Hepatocyte (in vitro differentiated cells): ENCODE results near the gene DMRTC2.

Source experiments
- CTCF ChIP-seq: fragments of 200-600 bp; sonication (generic); IDR thresholded peaks from 2 replicates; pipeline ENCODE4 v1.5.1; 2016; ENCODE audit warnings: antibody characterized with exemption, mild to moderate bottlenecking; ENCODE audit not compliant: poor library complexity
- EZH2phosphoT487 ChIP-seq: fragments of 200-600 bp; sonication (generic); IDR thresholded peaks from one replicate; pipeline ENCODE4 v1.6.1; 2018; ENCODE audit warnings: antibody characterized with exemption, mild to moderate bottlenecking, low read depth, moderate library complexity; ENCODE audit not compliant: unreplicated experiment, severe bottlenecking

- TF ChIP-seq CTCF (no peak), EZH2phosphoT487 (no peak)
Measured at GRCh38 chr19:41796901-41797300, 47.9 kb upstream of the DMRTC2 start.
